ENCODE measurements around the gene SLC1A5.

SLC1A5 gene

DNA sequence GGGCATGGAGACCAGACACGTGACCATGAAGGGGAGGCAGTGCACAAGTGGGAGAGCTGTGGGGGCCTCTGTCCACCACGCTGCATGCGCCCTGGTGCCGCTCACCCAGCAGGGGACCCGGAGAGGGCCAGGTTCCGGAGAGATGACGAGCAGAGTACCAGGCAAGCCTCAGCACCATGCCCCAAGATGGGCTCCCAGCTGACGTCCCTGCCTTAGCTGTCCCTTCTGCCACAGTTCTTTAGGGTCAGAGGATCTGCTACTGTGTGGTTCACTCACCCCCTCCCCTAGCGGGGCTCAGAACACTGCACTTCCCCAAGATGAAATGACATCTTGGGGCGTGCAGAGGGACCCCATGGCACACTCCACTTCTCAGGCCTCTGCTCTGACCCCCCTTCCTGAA lies 61.8 kb downstream of the SLC1A5 start:
- FAIRE-seq (no peak), DNase-seq (ENCODE audit: low spot score) (no peak)

DNA sequence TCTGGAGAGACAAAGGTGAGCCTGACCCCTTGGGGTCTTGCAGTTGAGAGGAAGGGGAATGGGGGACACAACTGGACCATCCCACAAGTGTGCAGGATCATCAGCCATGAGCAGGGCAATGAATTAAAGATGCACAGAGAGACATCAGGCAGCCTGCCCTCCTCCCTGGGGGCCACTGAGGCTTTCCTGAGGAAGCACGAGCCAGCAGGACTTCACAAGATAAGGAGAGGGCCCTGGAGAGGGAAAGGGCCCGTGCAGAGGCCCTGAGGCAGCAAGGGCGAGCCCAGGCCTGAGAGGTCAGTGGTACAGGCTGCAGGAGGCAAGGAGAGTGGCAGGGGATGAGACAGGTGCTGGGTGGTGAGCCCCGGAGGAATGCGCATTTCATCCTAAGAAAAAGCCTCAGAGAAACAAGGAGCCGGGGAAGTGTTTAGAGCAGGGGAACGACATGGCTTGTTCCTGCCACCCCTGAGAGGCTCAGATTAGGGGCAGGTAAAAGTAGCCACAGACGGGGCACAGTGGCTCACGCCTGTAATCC lies 62.5 kb downstream of the SLC1A5 start:
- DNase-seq (ENCODE audit: low spot score) (no peak), FAIRE-seq (no peak)

DNA sequence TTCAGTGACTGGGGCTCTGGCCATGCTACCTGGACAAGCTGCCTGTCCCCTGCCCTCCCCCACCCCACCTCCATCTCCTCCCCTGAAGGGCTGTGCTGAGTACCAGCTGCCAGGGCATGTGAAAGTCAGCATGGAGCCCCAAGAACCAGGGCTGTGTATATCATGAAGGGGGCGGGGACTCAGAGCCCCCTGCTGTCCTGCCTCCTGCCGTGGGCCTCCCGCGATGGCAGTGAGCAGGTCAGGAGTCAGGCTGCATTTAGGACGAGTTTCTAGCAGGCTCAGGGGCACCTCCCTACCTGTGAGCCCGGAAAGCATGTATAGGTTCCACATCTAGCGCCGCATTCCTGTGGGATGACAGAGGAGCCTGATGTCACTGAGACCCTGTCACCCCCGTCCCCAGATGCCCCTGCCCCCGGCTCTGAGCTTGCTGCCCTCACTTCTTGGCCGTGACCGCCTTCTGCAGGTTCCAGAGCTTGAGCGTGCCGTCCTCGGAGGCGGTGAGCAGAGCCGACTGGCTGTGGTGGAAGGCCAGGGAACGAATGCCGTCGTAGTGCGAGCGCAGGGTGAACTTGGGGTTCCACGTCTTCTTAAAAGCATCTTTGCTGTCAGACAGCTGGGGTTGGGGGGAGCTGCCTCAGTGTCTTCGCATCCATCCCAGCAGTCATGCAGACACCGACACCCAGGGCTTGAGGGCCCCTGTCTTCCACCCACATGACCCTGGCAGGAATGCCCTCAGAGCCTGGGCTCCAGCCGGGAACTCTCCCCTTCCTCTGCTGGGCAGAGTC lies 63.2 kb downstream of the SLC1A5 start:
- DNase-seq (ENCODE audit: low spot score) (no peak), FAIRE-seq (no peak)
